SK-N-SH (cell line): Measurements from ENCODE around the gene SLC1A2. TPM values are rescaled to one million over a fixed set of nuclear protein-coding genes. Genes with fewer than 3 reads are reported as not detected.

Experiments
- CTCF ChIA-PET: fragments of 300-600, 350-600 bp; formaldehyde crosslinking; extraction: SDS; loops from one replicate; lab custom pipeline; 2021; lab: Yijun Ruan, JAX
- POLR2A ChIA-PET: fragments of 350-600 bp; sonication (Branson Sonifier 250); formaldehyde crosslinking; extraction: SDS; loops from one replicate; lab custom pipeline; 2020; ENCODE audit warnings: antibody characterized with exemption, inconsistent platforms; lab: Yijun Ruan, JAX
- DNase-seq: peaks from one replicate; pipeline ENCODE4 v3.0.0; 2012
- H2AFZ ChIP-seq: fragments of 200-600 bp; sonication (generic); 2 replicates; pipeline ENCODE4 v1.8.1; 2016; ENCODE audit warnings: antibody characterized with exemption, mild to moderate bottlenecking, low read depth
- H3F3A ChIP-seq: fragments of 200-600 bp; sonication (generic); replicated peaks from 2 replicates; pipeline ENCODE3; 2016; ENCODE audit warnings: antibody characterized with exemption, mild to moderate bottlenecking; ENCODE audit not compliant: insufficient read depth
- H3K27ac ChIP-seq, 2 experiments: fragments of 200-500 bp in 1 of 2; fragments of 200-600 bp in 1 of 2; sonication (Bioruptor generic) in 1 of 2; sonication (generic), shearing (Covaris generic) in 1 of 2; 2 replicates each; pipeline versions ENCODE4 v1.5.1 to v1.6.1; 2014 to 2016; ENCODE audit warnings: low read depth in 2 of 2, inconsistent platforms in 1 of 2, low read length in 1 of 2, mild to moderate bottlenecking in 1 of 2, mixed read lengths in 1 of 2
- H3K27me3 ChIP-seq: fragments of 200-600 bp; sonication (generic), shearing (Covaris generic); 2 replicates; pipeline ENCODE4 v1.6.1; 2016; ENCODE audit warnings: mixed run types; ENCODE audit not compliant: insufficient read depth
- H3K36me3 ChIP-seq, 2 experiments: fragments of 200-500 bp in 1 of 2; fragments of 200-600 bp in 1 of 2; sonication (Bioruptor generic) in 1 of 2; sonication (generic) in 1 of 2; replicated peaks in 1 of 2; 2 replicates each; pipeline versions ENCODE3 to v1.5.1; 2014 to 2016; ENCODE audit warnings: low read length in 1 of 2, mild to moderate bottlenecking in 1 of 2; ENCODE audit not compliant: insufficient read depth in 2 of 2, control insufficient read depth in 1 of 2
- H3K4me1 ChIP-seq, 2 experiments: fragments of 200-500 bp in 1 of 2; fragments of 200-600 bp in 1 of 2; sonication (Bioruptor generic) in 1 of 2; sonication (generic), shearing (Covaris generic) in 1 of 2; 2 replicates each; pipeline versions ENCODE4 v1.5.1 to v1.6.1; 2014 to 2016; ENCODE audit warnings: low read depth in 1 of 2, low read length in 1 of 2, mixed run types in 1 of 2; ENCODE audit not compliant: insufficient read depth in 2 of 2, control insufficient read depth in 1 of 2
- H3K4me2 ChIP-seq: fragments of 200-600 bp; sonication (generic), shearing (Covaris generic); 2 replicates; pipeline ENCODE4 v1.6.1; 2017; ENCODE audit warnings: mixed run types
- H3K4me3 ChIP-seq, 2 experiments: fragments of 200-500 bp in 1 of 2; fragments of 200-600 bp in 1 of 2; sonication (Bioruptor generic) in 1 of 2; sonication (generic), shearing (Covaris generic) in 1 of 2; 2 replicates each; pipeline versions ENCODE4 v1.5.1 to v1.8.1; 2014 to 2016; ENCODE audit warnings: low read depth in 2 of 2, inconsistent platforms in 1 of 2, low read length in 1 of 2, mild to moderate bottlenecking in 1 of 2, mixed read lengths in 1 of 2, moderate library complexity in 1 of 2
- H3K79me2 ChIP-seq: fragments of 200-600 bp; sonication (generic); 2 replicates; pipeline ENCODE4 v1.8.1; 2017; ENCODE audit warnings: mild to moderate bottlenecking; ENCODE audit not compliant: insufficient read depth
- H3K9ac ChIP-seq: fragments of 200-600 bp; sonication (generic); 2 replicates; pipeline ENCODE4 v1.6.1; 2017; ENCODE audit warnings: mixed run types
- H3K9me2 ChIP-seq: fragments of 200-600 bp; sonication (generic); 2 replicates; pipeline ENCODE4 v1.6.1; 2017; ENCODE audit warnings: mixed run types
- H3K9me3 ChIP-seq: fragments of 200-600 bp; sonication (generic); 2 replicates; pipeline ENCODE4 v1.6.1; 2017; ENCODE audit warnings: mixed run types, mild to moderate bottlenecking, moderate library complexity
- H4K20me1 ChIP-seq: fragments of 200-600 bp; sonication (generic); 2 replicates; pipeline ENCODE4 v1.6.1; 2017; ENCODE audit warnings: mild to moderate bottlenecking, mixed run types; ENCODE audit not compliant: insufficient read depth
- CHD2 ChIP-seq: fragments of 150-350 bp; IDR thresholded peaks from 2 replicates; pipeline ENCODE4 v1.6.1; 2018; ENCODE audit warnings: low read length; ENCODE audit not compliant: partially characterized antibody
- ELF1 ChIP-seq: IDR thresholded peaks from 2 replicates; pipeline ENCODE4 v1.4.0; 2012
- EP300 ChIP-seq, 2 experiments: IDR thresholded peaks; 2 replicates each; pipeline versions ENCODE4 v1.4.0 to v1.6.1; 2012; ENCODE audit warnings: borderline replicate concordance in 1 of 2, low read depth in 1 of 2, low read length in 1 of 2
- FOSL2 ChIP-seq: IDR thresholded peaks from 2 replicates; pipeline ENCODE4 v1.4.0; 2012; ENCODE audit warnings: low read depth, mild to moderate bottlenecking, moderate library complexity, borderline replicate concordance
- FOXM1 ChIP-seq: IDR thresholded peaks from 2 replicates; pipeline ENCODE4 v1.4.0; 2012; ENCODE audit warnings: low read depth, mild to moderate bottlenecking
- GABPA ChIP-seq: IDR thresholded peaks from 2 replicates; pipeline ENCODE4 v1.4.0; 2012; ENCODE audit warnings: low read depth, mild to moderate bottlenecking
- GATA2 ChIP-seq: sonication (generic); formaldehyde crosslinking; IDR thresholded peaks from 2 replicates; pipeline ENCODE4 v1.5.0; 2020; ENCODE audit warnings: mild to moderate bottlenecking, missing genetic modification reagents
- JUND ChIP-seq: IDR thresholded peaks from 2 replicates; pipeline ENCODE4 v1.4.0; 2012
- MEF2A ChIP-seq: IDR thresholded peaks from 2 replicates; pipeline ENCODE4 v1.4.0; 2012; ENCODE audit warnings: low read depth, borderline replicate concordance
- MXI1 ChIP-seq: IDR thresholded peaks from 2 replicates; pipeline ENCODE4 v1.6.1; 2012; ENCODE audit warnings: mild to moderate bottlenecking, low read depth, low read length, improper control_type of control experiment
- NFIC ChIP-seq: IDR thresholded peaks from 2 replicates; pipeline ENCODE4 v1.4.0; 2012; ENCODE audit warnings: borderline replicate concordance
- RFX5 ChIP-seq: IDR thresholded peaks from 2 replicates; pipeline ENCODE4 v1.6.1; 2012; ENCODE audit warnings: mild to moderate bottlenecking, improper control_type of control experiment, low read length
- SMC3 ChIP-seq: IDR thresholded peaks from 2 replicates; pipeline ENCODE4 v1.6.1; 2012; ENCODE audit warnings: low read depth, low read length, improper control_type of control experiment
- TCF12 ChIP-seq: IDR thresholded peaks from 2 replicates; pipeline ENCODE4 v1.4.0; 2012
- TEAD4 ChIP-seq: IDR thresholded peaks from 2 replicates; pipeline ENCODE4 v1.4.0; 2012; ENCODE audit warnings: mild to moderate bottlenecking, borderline replicate concordance; ENCODE audit not compliant: insufficient read depth
- WGBS: methylation state at CpG from one replicate; pipeline ENCODE4 v1.1.6; 2017; ENCODE audit warnings: low lambda C conversion rate; 5-methylcytosine and 5-hydroxymethylcytosine counted together
- polyA plus RNA-seq, 3 experiments: library from polyadenylated mRNA; depleted of rRNA; stranded (reverse); fragments of >200 nt; gene quantifications; 2 replicates each; pipeline ENCODE4 v1.2.3, GENCODE V29; 2012
- TF ChIP-seq, protein P1 (sequence below): fragments of 200-600 bp; sonication (generic); IDR thresholded peaks from 2 replicates; pipeline ENCODE4 v1.6.1; 2017; ENCODE audit warnings: antibody characterized with exemption, mild to moderate bottlenecking, moderate library complexity
- TF ChIP-seq, protein P2 (sequence below): fragments of 150-350 bp; IDR thresholded peaks from 2 replicates; pipeline ENCODE4 v1.6.1; 2016; ENCODE audit warnings: mild to moderate bottlenecking, low read depth, low read length
- TF ChIP-seq, protein P3 (sequence below): IDR thresholded peaks from 2 replicates; pipeline ENCODE4 v1.6.1; 2012; ENCODE audit warnings: mild to moderate bottlenecking, low read depth, low read length, moderate library complexity
- TF ChIP-seq, protein P4 (sequence below): IDR thresholded peaks from 2 replicates; pipeline ENCODE4; 2012
- TF ChIP-seq, protein P5 (sequence below): IDR thresholded peaks from 2 replicates; pipeline ENCODE4 v1.4.0; 2012; ENCODE audit warnings: low read depth, borderline replicate concordance

The SLC1A2 gene
- polyA plus RNA-seq, 1 of the 3 experiments (the other 2 are of a cell fraction), result under 0.01 TPM

DNA sequence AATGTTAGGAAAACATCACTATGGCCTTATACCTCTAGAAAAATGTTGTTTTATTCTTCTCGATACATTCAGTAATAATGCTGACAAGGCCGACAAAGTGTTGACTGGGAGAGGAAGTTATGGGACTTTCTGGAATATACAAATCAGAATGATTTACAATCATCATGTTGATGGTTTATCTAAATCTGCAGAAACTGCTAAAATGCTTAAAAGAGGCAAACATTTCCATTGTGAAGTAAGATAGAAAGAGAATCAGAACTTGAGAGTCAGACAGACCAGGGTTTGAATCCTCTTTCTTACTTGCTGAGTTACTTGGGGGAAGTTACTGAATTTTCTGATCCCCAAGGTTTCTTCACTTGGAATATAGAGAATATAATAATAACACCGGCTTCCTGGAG is 191.0 kb downstream of the SLC1A2 start:
- POLR2A ChIA-PET, result no interaction called here

More for the DNA sequence above, 191.0 kb downstream of the SLC1A2 start:
- H3K79me2 ChIP-seq, result no peaks in the 10 kb centered on the region
- H3K27me3 ChIP-seq, result no peaks in the 10 kb centered on the region
- peaks cover 71% of the 10 kb centered on the region for H3F3A ChIP-seq
- H2AFZ ChIP-seq, result no peak overlapping the region
- no peak overlapping the region for H3K27ac ChIP-seq
- no peaks in the 10 kb centered on the region for H4K20me1 ChIP-seq
- H3K4me3 ChIP-seq, result no peak overlapping the region
- TF ChIP-seq EP300 (IDR thresholded peaks at IDR 0.05; ENCODE audit: borderline replicate concordance in 1 of 2, low read depth in 1 of 2, low read length in 1 of 2), result no peak
- no peak for TF ChIP-seq TCF12
- TF ChIP-seq MEF2A, result no peak
- TF ChIP-seq, protein P1, sequence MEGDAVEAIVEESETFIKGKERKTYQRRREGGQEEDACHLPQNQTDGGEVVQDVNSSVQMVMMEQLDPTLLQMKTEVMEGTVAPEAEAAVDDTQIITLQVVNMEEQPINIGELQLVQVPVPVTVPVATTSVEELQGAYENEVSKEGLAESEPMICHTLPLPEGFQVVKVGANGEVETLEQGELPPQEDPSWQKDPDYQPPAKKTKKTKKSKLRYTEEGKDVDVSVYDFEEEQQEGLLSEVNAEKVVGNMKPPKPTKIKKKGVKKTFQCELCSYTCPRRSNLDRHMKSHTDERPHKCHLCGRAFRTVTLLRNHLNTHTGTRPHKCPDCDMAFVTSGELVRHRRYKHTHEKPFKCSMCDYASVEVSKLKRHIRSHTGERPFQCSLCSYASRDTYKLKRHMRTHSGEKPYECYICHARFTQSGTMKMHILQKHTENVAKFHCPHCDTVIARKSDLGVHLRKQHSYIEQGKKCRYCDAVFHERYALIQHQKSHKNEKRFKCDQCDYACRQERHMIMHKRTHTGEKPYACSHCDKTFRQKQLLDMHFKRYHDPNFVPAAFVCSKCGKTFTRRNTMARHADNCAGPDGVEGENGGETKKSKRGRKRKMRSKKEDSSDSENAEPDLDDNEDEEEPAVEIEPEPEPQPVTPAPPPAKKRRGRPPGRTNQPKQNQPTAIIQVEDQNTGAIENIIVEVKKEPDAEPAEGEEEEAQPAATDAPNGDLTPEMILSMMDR, result no peak
- TF ChIP-seq CHD2, result no peak
- no peak for TF ChIP-seq MXI1
- TF ChIP-seq JUND, result no peak
- no peak for TF ChIP-seq SMC3
- TF ChIP-seq GATA2 (CRISPR knock-in tag), result no peak
- TF ChIP-seq, protein P2, sequence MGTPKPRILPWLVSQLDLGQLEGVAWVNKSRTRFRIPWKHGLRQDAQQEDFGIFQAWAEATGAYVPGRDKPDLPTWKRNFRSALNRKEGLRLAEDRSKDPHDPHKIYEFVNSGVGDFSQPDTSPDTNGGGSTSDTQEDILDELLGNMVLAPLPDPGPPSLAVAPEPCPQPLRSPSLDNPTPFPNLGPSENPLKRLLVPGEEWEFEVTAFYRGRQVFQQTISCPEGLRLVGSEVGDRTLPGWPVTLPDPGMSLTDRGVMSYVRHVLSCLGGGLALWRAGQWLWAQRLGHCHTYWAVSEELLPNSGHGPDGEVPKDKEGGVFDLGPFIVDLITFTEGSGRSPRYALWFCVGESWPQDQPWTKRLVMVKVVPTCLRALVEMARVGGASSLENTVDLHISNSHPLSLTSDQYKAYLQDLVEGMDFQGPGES, result no peak
- TF ChIP-seq ELF1, result no peak
- no peak for TF ChIP-seq RFX5
- TF ChIP-seq TEAD4, result no peak
- TF ChIP-seq, protein P3, sequence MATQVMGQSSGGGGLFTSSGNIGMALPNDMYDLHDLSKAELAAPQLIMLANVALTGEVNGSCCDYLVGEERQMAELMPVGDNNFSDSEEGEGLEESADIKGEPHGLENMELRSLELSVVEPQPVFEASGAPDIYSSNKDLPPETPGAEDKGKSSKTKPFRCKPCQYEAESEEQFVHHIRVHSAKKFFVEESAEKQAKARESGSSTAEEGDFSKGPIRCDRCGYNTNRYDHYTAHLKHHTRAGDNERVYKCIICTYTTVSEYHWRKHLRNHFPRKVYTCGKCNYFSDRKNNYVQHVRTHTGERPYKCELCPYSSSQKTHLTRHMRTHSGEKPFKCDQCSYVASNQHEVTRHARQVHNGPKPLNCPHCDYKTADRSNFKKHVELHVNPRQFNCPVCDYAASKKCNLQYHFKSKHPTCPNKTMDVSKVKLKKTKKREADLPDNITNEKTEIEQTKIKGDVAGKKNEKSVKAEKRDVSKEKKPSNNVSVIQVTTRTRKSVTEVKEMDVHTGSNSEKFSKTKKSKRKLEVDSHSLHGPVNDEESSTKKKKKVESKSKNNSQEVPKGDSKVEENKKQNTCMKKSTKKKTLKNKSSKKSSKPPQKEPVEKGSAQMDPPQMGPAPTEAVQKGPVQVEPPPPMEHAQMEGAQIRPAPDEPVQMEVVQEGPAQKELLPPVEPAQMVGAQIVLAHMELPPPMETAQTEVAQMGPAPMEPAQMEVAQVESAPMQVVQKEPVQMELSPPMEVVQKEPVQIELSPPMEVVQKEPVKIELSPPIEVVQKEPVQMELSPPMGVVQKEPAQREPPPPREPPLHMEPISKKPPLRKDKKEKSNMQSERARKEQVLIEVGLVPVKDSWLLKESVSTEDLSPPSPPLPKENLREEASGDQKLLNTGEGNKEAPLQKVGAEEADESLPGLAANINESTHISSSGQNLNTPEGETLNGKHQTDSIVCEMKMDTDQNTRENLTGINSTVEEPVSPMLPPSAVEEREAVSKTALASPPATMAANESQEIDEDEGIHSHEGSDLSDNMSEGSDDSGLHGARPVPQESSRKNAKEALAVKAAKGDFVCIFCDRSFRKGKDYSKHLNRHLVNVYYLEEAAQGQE, result no peak
- TF ChIP-seq NFIC, result no peak
- no peak for TF ChIP-seq FOSL2
- no peak for TF ChIP-seq FOXM1
- no peak for TF ChIP-seq GABPA
- TF ChIP-seq, protein P4, sequence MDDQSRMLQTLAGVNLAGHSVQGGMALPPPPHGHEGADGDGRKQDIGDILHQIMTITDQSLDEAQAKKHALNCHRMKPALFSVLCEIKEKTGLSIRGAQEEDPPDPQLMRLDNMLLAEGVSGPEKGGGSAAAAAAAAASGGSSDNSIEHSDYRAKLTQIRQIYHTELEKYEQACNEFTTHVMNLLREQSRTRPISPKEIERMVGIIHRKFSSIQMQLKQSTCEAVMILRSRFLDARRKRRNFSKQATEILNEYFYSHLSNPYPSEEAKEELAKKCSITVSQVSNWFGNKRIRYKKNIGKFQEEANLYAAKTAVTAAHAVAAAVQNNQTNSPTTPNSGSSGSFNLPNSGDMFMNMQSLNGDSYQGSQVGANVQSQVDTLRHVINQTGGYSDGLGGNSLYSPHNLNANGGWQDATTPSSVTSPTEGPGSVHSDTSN, result no peak
- TF ChIP-seq, protein P5, sequence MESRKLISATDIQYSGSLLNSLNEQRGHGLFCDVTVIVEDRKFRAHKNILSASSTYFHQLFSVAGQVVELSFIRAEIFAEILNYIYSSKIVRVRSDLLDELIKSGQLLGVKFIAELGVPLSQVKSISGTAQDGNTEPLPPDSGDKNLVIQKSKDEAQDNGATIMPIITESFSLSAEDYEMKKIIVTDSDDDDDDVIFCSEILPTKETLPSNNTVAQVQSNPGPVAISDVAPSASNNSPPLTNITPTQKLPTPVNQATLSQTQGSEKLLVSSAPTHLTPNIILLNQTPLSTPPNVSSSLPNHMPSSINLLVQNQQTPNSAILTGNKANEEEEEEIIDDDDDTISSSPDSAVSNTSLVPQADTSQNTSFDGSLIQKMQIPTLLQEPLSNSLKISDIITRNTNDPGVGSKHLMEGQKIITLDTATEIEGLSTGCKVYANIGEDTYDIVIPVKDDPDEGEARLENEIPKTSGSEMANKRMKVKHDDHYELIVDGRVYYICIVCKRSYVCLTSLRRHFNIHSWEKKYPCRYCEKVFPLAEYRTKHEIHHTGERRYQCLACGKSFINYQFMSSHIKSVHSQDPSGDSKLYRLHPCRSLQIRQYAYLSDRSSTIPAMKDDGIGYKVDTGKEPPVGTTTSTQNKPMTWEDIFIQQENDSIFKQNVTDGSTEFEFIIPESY, result no peak
- WGBS, result 92% methylated on average over 3 of the region's 3 CpGs
- no peaks in the 10 kb centered on the region for H3K9me3 ChIP-seq
- DNase-seq, result no peak
- CTCF ChIA-PET, result interaction anchor here (1.3 kb wide), 1 partner anchor 29 kb away, joined by 4 read pairs; no protein-coding TSS in a partner anchor
- peaks cover 6 to 7% of the 10 kb centered on the region in 2 experiments for H3K4me1 ChIP-seq
- no peaks in the 10 kb centered on the region for H3K9me2 ChIP-seq
- H3K4me2 ChIP-seq, result no peak overlapping the region
- H3K36me3 ChIP-seq, result peaks cover 24 to 83% of the 10 kb centered on the region in 2 experiments
- no peak overlapping the region for H3K9ac ChIP-seq
